Measurements from ENCODE around the gene LASP1.

The LASP1 gene

GRCh38 chr17:38870259-38871165 lies 654 bp downstream of the LASP1 start:
- DNase-seq: peak in 1 of 2 experiments; percentile 19

GRCh38 chr17:38871247-38872015 lies 1.6 kb downstream of the LASP1 start:
- peak in 1 of 2 experiments; percentile 9 for DNase-seq

GRCh38 chr17:38872027-38872511 lies 2.2 kb downstream of the LASP1 start:
- no peak for DNase-seq

- peak; percentile 73 to 74 for DNase-seq
These were observed 3.0 kb downstream of the LASP1 start for GRCh38 chr17:38872671-38873385.

GRCh38 chr17:38873640-38874380 lies 4.0 kb downstream of the LASP1 start:
- DNase-seq: no peak

- no peak for DNase-seq
These were observed 4.9 kb downstream of the LASP1 start for GRCh38 chr17:38874505-38875400.

GRCh38 chr17:38875477-38876075 lies 5.7 kb downstream of the LASP1 start:
- DNase-seq: no peak

GRCh38 chr17:38877130-38877851 lies 7.4 kb downstream of the LASP1 start:
- DNase-seq: no peak

- no peak for DNase-seq
These were observed 10.2 kb downstream of the LASP1 start for GRCh38 chr17:38879878-38880665.

GRCh38 chr17:38881600-38882191 lies 11.8 kb downstream of the LASP1 start:
- no peak for DNase-seq

GRCh38 chr17:38882870-38883269 lies 13.0 kb downstream of the LASP1 start:
- no peak for DNase-seq

GRCh38 chr17:38883592-38884526 lies 14.0 kb downstream of the LASP1 start:
- DNase-seq: no peak

- no peak for DNase-seq
These were observed 15.3 kb downstream of the LASP1 start for GRCh38 chr17:38885044-38885727.

GRCh38 chr17:38885728-38886642 lies 16.1 kb downstream of the LASP1 start:
- no peak for DNase-seq

GRCh38 chr17:38886643-38887010 lies 16.8 kb downstream of the LASP1 start:
- DNase-seq: no peak

- DNase-seq: no peak
These were observed 19.0 kb downstream of the LASP1 start for GRCh38 chr17:38888842-38889241.
